HG02870 (cell line): ENCODE measurements around the gene DGAT2.
A peak's percentile ranks its signal among the peaks of the same experiment; 100 is the strongest.
"Not testable (repeated sequence)": the region's sequence is repeated elsewhere in the genome, so short reads cannot be mapped to it uniquely, and the experiment has no call there.

Experiments used
- ATAC-seq: cut with Tn5 transposase; IDR thresholded peaks from one replicate; pipeline ENCODE4 v1.9.1; 2021; ENCODE audit warnings: mild to moderate bottlenecking, moderate library complexity; ENCODE audit not compliant: unreplicated experiment

The DGAT2 gene, protein sequence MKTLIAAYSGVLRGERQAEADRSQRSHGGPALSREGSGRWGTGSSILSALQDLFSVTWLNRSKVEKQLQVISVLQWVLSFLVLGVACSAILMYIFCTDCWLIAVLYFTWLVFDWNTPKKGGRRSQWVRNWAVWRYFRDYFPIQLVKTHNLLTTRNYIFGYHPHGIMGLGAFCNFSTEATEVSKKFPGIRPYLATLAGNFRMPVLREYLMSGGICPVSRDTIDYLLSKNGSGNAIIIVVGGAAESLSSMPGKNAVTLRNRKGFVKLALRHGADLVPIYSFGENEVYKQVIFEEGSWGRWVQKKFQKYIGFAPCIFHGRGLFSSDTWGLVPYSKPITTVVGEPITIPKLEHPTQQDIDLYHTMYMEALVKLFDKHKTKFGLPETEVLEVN

GRCh38 chr11:75768112-75768908 lies at the start of gene DGAT2:
TSS of gene DGAT2 (plus strand) at chr11:75768778. CDS start at chr11:75768992, 214 bp downstream.
- peak; percentile 65 for ATAC-seq

- ATAC-seq, result no peak
Measured at GRCh38 chr11:75719340-75720239, 49.0 kb upstream of the DGAT2 start.

GRCh38 chr11:75720639-75721038 lies 47.9 kb upstream of the DGAT2 start:
- ATAC-seq, result no peak

DNA sequence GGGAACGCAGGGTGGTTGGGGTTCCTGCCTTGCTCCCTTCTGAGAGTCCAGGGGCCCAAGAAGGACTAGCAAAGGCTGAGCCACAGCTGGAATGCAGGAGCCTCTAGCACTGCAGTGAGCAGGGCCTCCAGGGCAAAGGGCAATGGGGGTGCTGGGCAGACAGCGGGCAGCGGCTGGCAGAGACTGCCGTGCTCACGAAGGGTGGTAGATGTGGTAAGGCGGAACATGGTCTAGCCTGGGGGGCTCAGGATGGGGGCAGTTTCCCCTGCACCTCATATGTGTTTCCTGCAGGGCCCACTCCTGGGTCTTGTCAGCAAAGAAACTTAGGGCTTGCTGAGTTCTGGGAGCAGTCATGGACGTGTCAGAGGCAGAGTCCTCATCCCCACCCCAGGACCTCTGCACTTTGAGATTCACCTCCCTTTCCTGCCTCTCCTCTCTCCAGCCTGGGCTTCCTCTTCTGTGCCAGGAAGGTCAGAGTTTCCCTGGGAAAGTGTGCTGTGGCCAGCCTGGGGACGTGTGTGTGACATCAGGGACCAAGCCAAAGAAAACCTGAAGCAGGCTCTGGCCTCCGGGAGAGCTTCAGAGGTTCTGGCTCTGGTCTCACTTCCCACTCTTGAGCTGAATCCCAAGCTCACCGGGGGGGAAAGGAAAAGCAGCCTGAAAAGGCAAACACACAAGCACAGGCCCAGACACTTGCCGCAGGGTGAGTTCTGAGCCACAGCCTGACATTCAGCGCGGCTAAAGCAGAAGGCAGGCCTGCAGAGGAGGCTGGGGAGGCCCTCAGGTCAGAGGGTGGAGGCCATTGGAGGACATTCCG lies 46.5 kb upstream of the DGAT2 start:
- no peak for ATAC-seq

- ATAC-seq, result no peak
Measured at GRCh38 chr11:75722669-75723042, 45.9 kb upstream of the DGAT2 start.

GRCh38 chr11:75725547-75726320 lies 42.8 kb upstream of the DGAT2 start:
- ATAC-seq, result no peak

DNA sequence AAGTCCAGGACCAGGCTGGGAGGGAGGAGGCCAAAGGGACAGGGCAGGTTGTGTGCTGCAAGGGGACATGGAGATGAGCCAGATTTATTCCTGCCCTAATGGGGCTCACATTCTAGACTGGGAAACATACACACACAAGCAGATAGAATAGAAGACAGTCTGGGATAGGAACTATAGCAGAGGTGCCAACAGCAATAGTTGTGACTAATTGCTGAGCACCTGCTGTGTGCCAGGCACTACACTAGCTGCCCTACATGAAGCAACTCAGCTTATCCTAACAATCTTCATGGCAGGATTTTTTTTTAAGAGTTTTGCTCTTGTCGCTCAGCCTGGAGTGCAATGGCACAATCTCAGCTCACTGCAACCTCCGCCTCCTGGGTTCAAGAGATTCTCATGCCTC lies 39.6 kb upstream of the DGAT2 start:
- no peak for ATAC-seq

- ATAC-seq, result no peak
Measured at GRCh38 chr11:75731095-75731494, 37.5 kb upstream of the DGAT2 start.

DNA sequence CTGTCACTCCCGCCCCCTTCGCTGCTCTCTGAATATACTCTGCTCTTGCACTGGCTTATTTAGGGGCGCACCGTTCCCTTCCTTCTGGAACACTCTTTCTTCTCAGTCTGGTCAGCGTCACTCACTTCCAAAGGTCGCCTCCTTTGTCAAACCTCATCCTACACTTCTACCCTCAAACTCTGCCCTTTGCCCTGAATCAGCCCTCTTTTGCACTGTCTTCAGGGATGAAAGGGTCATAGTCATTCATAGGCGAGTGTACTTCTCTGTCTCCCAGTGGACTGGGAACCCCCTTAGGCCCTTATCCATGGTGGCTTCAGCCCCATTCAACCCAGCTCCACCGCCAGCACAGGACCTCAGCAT lies 35.5 kb upstream of the DGAT2 start:
- no peak for ATAC-seq

- no peak for ATAC-seq
Measured at GRCh38 chr11:75733431-75734107, 35.0 kb upstream of the DGAT2 start.

DNA sequence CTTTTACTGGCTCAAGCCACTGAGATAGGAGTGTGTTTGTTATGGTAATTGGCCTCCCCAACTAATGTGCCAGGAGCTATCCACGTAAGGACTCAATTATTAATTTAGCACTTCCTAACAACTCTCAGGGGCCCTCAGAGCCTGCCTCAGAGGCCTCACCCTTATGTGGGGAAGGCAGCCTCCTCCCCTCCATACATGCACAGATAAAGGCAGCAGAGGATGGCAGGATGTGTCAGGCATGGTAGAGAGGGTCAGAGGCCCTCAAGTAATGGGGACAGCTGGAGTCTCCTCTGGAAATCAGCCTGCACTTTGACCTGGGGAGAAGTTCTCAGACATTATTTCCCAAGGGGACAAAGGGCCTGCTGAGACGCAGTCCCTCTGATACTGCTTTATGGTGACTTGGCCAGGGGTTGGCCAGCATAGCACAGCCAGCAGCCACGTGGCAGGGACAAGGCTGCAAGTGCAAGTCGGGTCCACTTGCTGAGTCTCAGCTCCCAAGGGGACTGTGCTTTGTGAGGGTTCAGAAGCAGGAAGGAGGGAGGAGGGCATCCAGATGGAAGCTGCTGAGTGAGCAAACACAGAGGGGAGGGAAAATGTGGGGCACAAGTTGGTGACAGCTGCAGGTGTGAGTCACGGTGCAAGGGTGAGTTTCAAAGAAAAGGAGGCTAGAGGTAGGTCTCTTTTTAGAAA lies 33.9 kb upstream of the DGAT2 start:
- ATAC-seq, result no peak

DNA sequence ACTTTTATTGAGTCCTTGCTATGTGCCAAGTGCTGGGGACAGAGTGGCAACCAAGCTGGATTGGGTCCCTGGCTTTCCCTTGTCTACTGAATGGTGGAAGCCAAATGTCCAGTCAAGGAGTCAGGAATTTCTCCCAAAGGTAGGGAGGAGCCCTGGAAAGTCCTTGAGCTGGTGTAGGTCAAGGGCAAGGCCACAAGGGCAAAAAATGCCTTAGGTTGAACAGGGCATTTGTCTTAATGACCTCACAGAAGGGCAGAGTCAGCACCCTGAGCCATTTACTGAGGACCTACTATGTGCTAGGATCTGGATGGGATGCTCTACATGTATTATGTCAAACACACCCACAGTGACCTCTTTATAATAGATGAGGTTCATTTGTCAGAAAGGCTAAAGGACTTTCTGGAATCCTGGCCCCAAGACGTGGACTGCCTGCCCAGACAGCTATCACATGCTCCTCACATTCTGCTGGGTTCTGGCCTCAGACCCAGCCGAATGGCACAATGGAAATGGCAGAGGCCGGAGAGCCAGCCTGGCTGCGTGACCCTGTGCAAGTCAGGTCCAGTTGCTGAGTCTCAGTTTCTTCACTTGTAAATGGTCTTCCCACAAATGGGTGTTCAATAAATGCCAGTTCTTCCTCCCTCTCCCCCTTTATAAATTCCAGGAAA lies 33.3 kb upstream of the DGAT2 start:
- no peak for ATAC-seq

DNA sequence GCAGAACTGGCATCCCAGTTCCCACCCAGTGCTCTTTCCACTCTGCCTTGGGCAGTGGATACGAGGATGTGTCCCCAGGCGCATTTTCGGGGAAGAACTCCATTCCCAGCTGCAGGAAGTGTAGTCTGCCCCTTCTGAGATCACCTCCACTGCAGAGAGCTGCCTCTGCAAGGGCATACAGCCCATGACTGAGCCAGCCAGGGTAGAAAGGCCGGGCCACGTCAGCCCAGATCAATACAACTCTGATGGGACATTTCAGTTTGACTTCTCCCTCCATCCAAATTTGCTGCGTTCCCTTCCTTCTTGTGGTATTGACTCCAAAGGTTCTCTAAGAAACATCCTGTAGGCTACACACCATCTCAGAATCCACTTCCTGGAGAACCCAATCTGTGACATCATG lies 31.3 kb upstream of the DGAT2 start:
- ATAC-seq, result no peak

GRCh38 chr11:75740681-75741080 lies 27.9 kb upstream of the DGAT2 start:
- ATAC-seq, result no peak

DNA sequence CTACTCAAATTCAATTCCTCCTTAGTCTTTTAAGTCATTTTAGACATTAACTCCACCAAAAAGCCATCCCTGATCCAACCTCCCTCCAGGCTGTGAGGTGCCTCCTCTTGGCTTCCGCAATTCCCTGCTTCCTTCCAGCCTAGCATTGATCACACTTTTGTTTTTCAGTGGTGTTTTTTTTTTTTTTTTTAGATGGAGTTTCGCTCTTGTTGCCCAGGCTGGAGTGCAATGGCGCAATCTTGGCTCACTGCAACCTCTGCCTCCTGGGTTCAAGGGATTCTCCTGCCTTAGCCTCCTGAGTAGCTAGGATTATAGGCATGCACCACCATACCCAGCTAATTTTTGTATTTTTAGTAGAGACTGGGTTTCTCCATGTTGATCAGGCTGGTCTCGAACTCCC lies 25.4 kb upstream of the DGAT2 start:
- not testable (repeated sequence) for ATAC-seq

DNA sequence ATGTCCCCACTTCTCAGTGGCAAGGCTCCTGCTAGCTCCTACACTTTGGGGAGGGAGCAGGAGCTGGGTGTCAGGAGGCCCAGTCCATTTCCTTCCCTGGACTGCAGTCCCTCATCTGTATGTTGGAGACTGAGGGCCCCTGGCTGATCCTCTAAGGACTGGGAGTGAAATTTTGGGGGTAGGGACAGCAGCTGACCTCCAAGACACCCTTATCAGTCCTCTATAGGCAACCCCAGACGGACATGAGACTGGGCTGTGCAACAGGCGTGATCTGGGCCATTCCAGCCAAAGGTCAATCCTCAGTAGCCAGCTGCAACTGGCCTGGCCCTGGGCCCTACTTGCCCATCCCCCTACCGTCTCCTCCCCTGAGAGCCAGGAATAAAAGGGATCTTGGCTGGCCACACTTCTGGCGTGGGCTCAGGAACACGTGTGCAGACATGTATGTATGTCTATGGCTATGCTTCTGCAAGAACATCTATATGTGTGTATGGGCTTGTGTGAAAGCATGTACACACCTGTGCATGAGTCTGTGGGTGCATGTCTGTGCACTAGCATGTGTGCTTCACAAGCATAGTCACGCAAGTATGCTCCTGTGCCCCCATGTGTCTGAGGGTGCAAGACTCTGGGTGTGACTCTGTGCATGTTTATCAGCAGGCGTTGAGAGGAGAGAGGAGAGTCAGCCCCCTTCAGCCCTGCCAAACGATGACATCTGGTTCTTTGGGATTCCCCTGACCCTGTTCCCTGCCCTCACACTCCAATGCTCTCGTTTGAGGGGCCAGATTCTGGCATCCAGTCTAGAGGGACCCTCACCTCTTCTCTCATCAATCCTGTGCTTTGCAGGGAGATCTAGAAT lies 24.6 kb upstream of the DGAT2 start:
- ATAC-seq, result no peak

DNA sequence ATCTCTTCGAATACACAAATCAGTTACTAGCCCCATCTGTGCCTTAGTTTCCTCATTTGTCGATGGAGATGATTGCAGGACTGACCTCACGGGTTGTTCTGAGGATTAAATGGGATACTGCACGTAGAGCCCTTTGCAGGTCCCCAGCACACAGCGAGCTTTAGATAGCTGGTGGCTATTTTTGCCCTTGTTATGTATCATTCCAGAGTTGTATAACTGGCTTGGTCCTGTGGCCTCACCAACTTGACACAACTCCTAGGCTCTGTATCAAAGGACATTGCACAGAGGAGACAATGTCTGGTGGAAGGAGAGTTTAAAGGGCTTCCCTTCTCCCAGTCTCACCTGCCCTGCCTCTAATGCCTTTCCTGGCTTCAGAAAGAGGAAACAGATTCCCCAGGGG lies 22.8 kb upstream of the DGAT2 start:
- no peak for ATAC-seq
